ENCODE results near the gene HIRA. TPM values are rescaled to one million over a fixed set of nuclear protein-coding genes. Genes with fewer than 3 reads are reported as not detected.
A peak's percentile ranks its signal among the peaks of the same experiment; 100 is the strongest.

Gene HIRA
- total and polyA plus RNA-seq, 9 of the 15 experiments (the other 6 are each of a cell fraction or from before 2014, with no cell fraction given) = 0.96 to 132 (median 58.4) TPM

DNA sequence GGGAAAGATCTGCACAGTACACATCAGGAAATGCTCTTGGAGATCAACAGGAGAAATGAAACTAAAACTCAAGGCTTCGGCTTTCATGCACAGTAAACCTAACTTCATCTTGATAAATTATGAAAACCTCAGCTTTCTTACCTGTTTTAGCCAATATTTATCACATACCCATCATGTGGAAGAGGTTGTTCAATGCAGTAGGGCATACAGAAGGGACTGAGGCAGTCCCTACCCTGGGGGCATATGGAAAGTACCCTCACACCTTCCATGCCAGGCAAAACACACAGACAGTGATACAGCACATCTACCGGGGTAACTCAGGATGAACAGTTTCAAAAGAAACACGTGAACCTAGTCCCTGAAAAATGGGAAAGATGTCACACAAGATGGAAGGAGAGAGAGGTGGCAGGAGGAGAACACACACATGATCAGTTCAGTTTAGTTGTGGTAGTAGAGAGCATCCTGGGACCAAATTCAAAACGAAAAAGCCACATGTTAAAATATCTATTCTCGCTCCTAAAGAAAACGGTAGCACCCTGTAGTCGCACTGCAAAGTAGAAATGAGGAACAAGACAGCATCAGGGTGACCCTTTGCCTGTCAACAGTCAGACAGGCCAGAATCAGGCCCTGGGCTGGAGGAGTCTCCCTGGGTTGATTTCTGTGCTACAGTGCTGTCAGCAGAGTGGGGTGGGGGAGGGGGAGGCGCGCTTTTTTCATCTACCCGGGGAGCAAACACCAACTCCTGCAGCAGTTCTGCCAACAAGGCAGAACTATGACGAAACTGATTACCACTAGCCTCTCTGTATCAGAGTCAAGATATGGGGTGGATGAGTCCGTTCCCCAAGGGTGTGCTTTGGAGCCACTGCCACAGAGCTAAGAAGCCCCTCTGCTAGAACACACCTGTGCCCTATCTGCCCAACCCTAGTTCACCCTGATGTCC is 1.3 kb downstream of the HIRA start (continued):
- peak; percentile 58; the same call in 1 of the 2 replicates for TF ChIP-seq SMAD3 (CRISPR knock-in tag; conservative IDR thresholded peaks at IDR 0.05)
- TF ChIP-seq PYGO2 (tag; IDR thresholded peaks at IDR 0.05) = no peak
- TF ChIP-seq CHD2 (IDR thresholded peaks at IDR 0.05; ENCODE audit: low read depth, low read length) = peak; percentile 77
- no peak for TF ChIP-seq KHSRP (IDR thresholded peaks at IDR 0.05)
- TF ChIP-seq, protein P1, sequence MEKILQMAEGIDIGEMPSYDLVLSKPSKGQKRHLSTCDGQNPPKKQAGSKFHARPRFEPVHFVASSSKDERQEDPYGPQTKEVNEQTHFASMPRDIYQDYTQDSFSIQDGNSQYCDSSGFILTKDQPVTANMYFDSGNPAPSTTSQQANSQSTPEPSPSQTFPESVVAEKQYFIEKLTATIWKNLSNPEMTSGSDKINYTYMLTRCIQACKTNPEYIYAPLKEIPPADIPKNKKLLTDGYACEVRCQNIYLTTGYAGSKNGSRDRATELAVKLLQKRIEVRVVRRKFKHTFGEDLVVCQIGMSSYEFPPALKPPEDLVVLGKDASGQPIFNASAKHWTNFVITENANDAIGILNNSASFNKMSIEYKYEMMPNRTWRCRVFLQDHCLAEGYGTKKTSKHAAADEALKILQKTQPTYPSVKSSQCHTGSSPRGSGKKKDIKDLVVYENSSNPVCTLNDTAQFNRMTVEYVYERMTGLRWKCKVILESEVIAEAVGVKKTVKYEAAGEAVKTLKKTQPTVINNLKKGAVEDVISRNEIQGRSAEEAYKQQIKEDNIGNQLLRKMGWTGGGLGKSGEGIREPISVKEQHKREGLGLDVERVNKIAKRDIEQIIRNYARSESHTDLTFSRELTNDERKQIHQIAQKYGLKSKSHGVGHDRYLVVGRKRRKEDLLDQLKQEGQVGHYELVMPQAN (IDR thresholded peaks at IDR 0.05; ENCODE audit: borderline replicate concordance) = no peak
- no peak for TF ChIP-seq EGR1 (conservative IDR thresholded peaks at IDR 0.05)
- 0 out of 2 replicates have a peak, but pooled peaks have one; percentile 51 for TF ChIP-seq ZBTB12 (CRISPR knock-in tag; IDR thresholded peaks at IDR 0.05)
- TF ChIP-seq, protein P2, sequence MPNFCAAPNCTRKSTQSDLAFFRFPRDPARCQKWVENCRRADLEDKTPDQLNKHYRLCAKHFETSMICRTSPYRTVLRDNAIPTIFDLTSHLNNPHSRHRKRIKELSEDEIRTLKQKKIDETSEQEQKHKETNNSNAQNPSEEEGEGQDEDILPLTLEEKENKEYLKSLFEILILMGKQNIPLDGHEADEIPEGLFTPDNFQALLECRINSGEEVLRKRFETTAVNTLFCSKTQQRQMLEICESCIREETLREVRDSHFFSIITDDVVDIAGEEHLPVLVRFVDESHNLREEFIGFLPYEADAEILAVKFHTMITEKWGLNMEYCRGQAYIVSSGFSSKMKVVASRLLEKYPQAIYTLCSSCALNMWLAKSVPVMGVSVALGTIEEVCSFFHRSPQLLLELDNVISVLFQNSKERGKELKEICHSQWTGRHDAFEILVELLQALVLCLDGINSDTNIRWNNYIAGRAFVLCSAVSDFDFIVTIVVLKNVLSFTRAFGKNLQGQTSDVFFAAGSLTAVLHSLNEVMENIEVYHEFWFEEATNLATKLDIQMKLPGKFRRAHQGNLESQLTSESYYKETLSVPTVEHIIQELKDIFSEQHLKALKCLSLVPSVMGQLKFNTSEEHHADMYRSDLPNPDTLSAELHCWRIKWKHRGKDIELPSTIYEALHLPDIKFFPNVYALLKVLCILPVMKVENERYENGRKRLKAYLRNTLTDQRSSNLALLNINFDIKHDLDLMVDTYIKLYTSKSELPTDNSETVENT (CRISPR knock-in tag; IDR thresholded peaks at IDR 0.05) = 0 out of 2 replicates have a peak, but pooled peaks have one; percentile 3
- TF ChIP-seq MEIS2 (IDR thresholded peaks at IDR 0.05; ENCODE audit: partially characterized antibody) = no peak
